OCI-M2 (cell line): ENCODE results near the gene TAS2R7.
"Not testable (repeated sequence)": the region's sequence is repeated elsewhere in the genome, so short reads cannot be mapped to it uniquely, and the experiment has no call there.

Experiments
- DNase-seq: peaks from one replicate; lab custom pipeline; 2025; ENCODE audit not compliant: unreplicated experiment; lab: John Stamatoyannopoulos, UW

TAS2R7 gene

GRCh38 chr12:10802587-10802986 is at the start of gene TAS2R7:
TSS of gene TAS2R7 (minus strand) at chr12:10802627. CDS start at chr12:10802570, 57 bp downstream.
- no peak for DNase-seq

- DNase-seq, result no peak
These were observed 48.9 kb upstream of the TAS2R7 start for GRCh38 chr12:10851243-10851858.

GRCh38 chr12:10849425-10849878 is 47.0 kb upstream of the TAS2R7 start, which contains the start of gene PRR4:
TSS of gene PRR4 (minus strand) at chr12:10849475. CDS start at chr12:10849437, 38 bp downstream.
- no peak for DNase-seq

- DNase-seq, result no peak
These were observed 45.3 kb upstream of the TAS2R7 start for GRCh38 chr12:10847744-10848143.

GRCh38 chr12:10842862-10843261 is 40.4 kb upstream of the TAS2R7 start:
- no peak for DNase-seq

GRCh38 chr12:10838461-10838860 is 36.0 kb upstream of the TAS2R7 start:
- no peak for DNase-seq

GRCh38 chr12:10829994-10830393 is 27.6 kb upstream of the TAS2R7 start:
- DNase-seq, result no peak

GRCh38 chr12:10826258-10826657 is 23.8 kb upstream of the TAS2R7 start, which contains the start of gene TAS2R10:
TSS of gene TAS2R10 (minus strand) at chr12:10826358. CDS start at chr12:10826269, 89 bp downstream.
- no peak for DNase-seq

GRCh38 chr12:10824957-10825356 is 22.5 kb upstream of the TAS2R7 start:
- DNase-seq, result no peak

- DNase-seq, result no peak
These were observed 9.6 kb upstream of the TAS2R7 start for GRCh38 chr12:10811883-10812536.

- no peak for DNase-seq
These were observed 7.6 kb upstream of the TAS2R7 start, which contains the start of gene TAS2R9 for GRCh38 chr12:10810068-10810467. TSS of gene TAS2R9 (minus strand) at chr12:10810168. CDS start at chr12:10810075, 93 bp downstream.

- no peak for DNase-seq
These were observed 4.8 kb upstream of the TAS2R7 start, which contains the start of gene TAS2R8 for GRCh38 chr12:10807186-10807585. TSS of gene TAS2R8 (minus strand) at chr12:10807286. CDS start at chr12:10806980, 306 bp downstream.

- no peak for DNase-seq
These were observed 686 bp downstream of the TAS2R7 start for GRCh38 chr12:10801741-10802140.

GRCh38 chr12:10794222-10794621 is 8.2 kb downstream of the TAS2R7 start:
- DNase-seq, result no peak

- not testable (repeated sequence) for DNase-seq
These were observed 10.7 kb downstream of the TAS2R7 start for GRCh38 chr12:10791769-10792168.

- no peak for DNase-seq
These were observed 19.2 kb downstream of the TAS2R7 start for GRCh38 chr12:10783252-10783651.

- peak; percentile 30 for DNase-seq
These were observed 23.3 kb downstream of the TAS2R7 start for GRCh38 chr12:10779103-10779502.

GRCh38 chr12:10771132-10771733 is 31.2 kb downstream of the TAS2R7 start:
- DNase-seq, result no peak

GRCh38 chr12:10759657-10760056 is 42.8 kb downstream of the TAS2R7 start:
- no peak for DNase-seq

- no peak for DNase-seq
These were observed 46.2 kb downstream of the TAS2R7 start for GRCh38 chr12:10756194-10756593.

GRCh38 chr12:10753059-10753458 is 49.4 kb downstream of the TAS2R7 start:
- DNase-seq, result no peak
